OCI-LY3 (cell line): ENCODE results near the gene SH2D3A.
A peak's percentile ranks its signal among the peaks of the same experiment; 100 is the strongest.

ENCODE experiments used
- H2AFZ ChIP-seq: fragments of 200-600, 300-600 bp; shearing (Covaris generic); 2 replicates; pipeline ENCODE4 v1.6.0; 2014; ENCODE audit warnings: antibody characterized with exemption, low read depth, low read length
- H3K27ac ChIP-seq: fragments of 200-600, 300-600 bp; sonication (generic); 2 replicates; pipeline ENCODE4 v1.5.1; 2014; ENCODE audit warnings: mild to moderate bottlenecking, low read length, moderate library complexity, mixed read lengths
- H3K27me3 ChIP-seq: fragments of 200-600, 300-600 bp; sonication (generic); 2 replicates; pipeline ENCODE4 v1.6.1; 2014; ENCODE audit warnings: low read depth, low read length, mixed read lengths
- H3K36me3 ChIP-seq: fragments of 200-600, 300-600 bp; sonication (generic); replicated peaks from 2 replicates; pipeline ENCODE3; 2014; ENCODE audit warnings: low read depth, low read length, mixed read lengths
- H3K4me1 ChIP-seq: fragments of 300-600, 200-600 bp; sonication (generic); 2 replicates; pipeline ENCODE4 v1.6.1; 2014; ENCODE audit warnings: low read length, mixed read lengths
- H3K4me2 ChIP-seq: fragments of 200-600, 300-600 bp; sonication (generic); 2 replicates; pipeline ENCODE4 v1.6.1; 2014; ENCODE audit warnings: low read length, mixed read lengths
- H3K4me3 ChIP-seq: fragments of 300-600, 200-600 bp; sonication (generic); 2 replicates; pipeline ENCODE4 v1.5.1; 2014; ENCODE audit warnings: antibody characterized with exemption, mild to moderate bottlenecking, low read length, moderate library complexity
- H3K79me2 ChIP-seq: fragments of 300-600, 200-600 bp; shearing (Covaris generic); 2 replicates; pipeline ENCODE4 v1.6.1; 2014; ENCODE audit warnings: mild to moderate bottlenecking, low read length, mixed read lengths
- H3K9ac ChIP-seq: fragments of 300-600, 200-600 bp; shearing (Covaris generic); 2 replicates; pipeline ENCODE4 v1.6.0; 2014; ENCODE audit warnings: mild to moderate bottlenecking, low read length, moderate library complexity
- H3K9me3 ChIP-seq: fragments of 200-600, 300-600 bp; shearing (Covaris generic); 2 replicates; pipeline ENCODE4 v1.6.1; 2014; ENCODE audit warnings: low read length, mixed read lengths; ENCODE audit not compliant: insufficient read depth
- H4K20me1 ChIP-seq: fragments of 200-600, 300-600 bp; sonication (generic); 2 replicates; pipeline ENCODE4 v1.6.1; 2016; ENCODE audit warnings: low read length, mixed read lengths; ENCODE audit not compliant: insufficient read depth
- CTCF ChIP-seq: fragments of 200-600, 300-600 bp; sonication (generic); IDR thresholded peaks from 2 replicates; pipeline ENCODE4 v1.5.1; 2014; ENCODE audit warnings: antibody characterized with exemption, low read length, low read depth
- EZH2phosphoT487 ChIP-seq: fragments of 200-600 bp; shearing (Covaris generic); IDR thresholded peaks from 2 replicates; pipeline ENCODE4 v1.6.1; 2018; ENCODE audit warnings: antibody characterized with exemption, mixed run types, low read depth

SH2D3A gene

GRCh38 chr19:6724631-6725492, 42.4 kb downstream of the SH2D3A start:
- H3K79me2 ChIP-seq, result no peaks in the 10 kb centered on the region
- no peak for TF ChIP-seq CTCF
- H3K27me3 ChIP-seq, result no peaks in the 10 kb centered on the region
- no peak overlapping the region for H3K9ac ChIP-seq
- H3K4me2 ChIP-seq, result no peak overlapping the region
- no peak overlapping the region for H2AFZ ChIP-seq
- no peak overlapping the region for H3K4me3 ChIP-seq
- peaks cover 41% of the 10 kb centered on the region for H3K4me1 ChIP-seq
- no peak overlapping the region for H3K27ac ChIP-seq
- peaks cover 3% of the 10 kb centered on the region for H3K36me3 ChIP-seq
- no peaks in the 10 kb centered on the region for H3K9me3 ChIP-seq
- no peaks in the 10 kb centered on the region for H4K20me1 ChIP-seq

GRCh38 chr19:6723738-6724137, 43.5 kb downstream of the SH2D3A start:
- Histone ChIP-seq H3K4me1 (peaks cover 42% of the 10 kb centered on the region), H4K20me1 (no peaks in the 10 kb centered on the region), H3K9ac (no peak overlapping the region), H3K27ac (no peak overlapping the region), H3K27me3 (no peaks in the 10 kb centered on the region), H2AFZ (no peak overlapping the region), H3K9me3 (no peaks in the 10 kb centered on the region), H3K4me3 (no peak overlapping the region), H3K36me3 (no peaks in the 10 kb centered on the region), H3K4me2 (no peak overlapping the region), H3K79me2 (no peaks in the 10 kb centered on the region)
- TF ChIP-seq CTCF, result no peak
- no peak for TF ChIP-seq EZH2phosphoT487

DNA sequence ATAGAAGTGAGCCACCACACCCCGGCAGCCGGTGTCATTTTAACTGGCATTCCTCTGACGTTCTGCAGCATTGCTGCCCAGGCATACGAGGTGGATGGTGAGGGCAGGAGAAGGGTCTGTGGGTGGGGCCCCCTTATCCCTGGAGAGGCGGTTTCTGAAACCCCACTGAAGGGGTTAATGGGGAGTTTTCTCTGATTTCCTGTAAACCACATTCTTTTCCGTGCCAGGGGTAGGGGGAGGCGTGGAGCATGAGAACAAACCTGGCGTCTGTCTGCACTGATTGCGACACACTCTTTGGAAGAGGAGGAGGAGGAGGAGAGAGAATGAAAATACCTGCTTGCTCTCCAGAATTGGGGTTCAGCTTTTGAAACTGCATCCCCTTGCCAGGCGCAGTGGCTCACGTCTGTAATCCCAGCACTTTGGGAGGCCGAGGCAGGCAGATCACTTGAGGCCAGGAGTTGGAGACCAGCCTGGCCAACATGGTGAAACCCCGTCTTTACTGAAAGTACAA, 44.1 kb downstream of the SH2D3A start:
- H3K4me2 ChIP-seq, result no peak overlapping the region
- no peaks in the 10 kb centered on the region for H3K36me3 ChIP-seq
- no peak overlapping the region for H3K27ac ChIP-seq
- H3K9me3 ChIP-seq, result no peaks in the 10 kb centered on the region
- no peaks in the 10 kb centered on the region for H4K20me1 ChIP-seq
- TF ChIP-seq EZH2phosphoT487, result no peak
- H2AFZ ChIP-seq, result no peak overlapping the region
- H3K4me1 ChIP-seq, result peaks cover 36% of the 10 kb centered on the region
- H3K27me3 ChIP-seq, result no peaks in the 10 kb centered on the region
- no peak overlapping the region for H3K4me3 ChIP-seq
- H3K79me2 ChIP-seq, result no peaks in the 10 kb centered on the region
- H3K9ac ChIP-seq, result no peak overlapping the region

DNA sequence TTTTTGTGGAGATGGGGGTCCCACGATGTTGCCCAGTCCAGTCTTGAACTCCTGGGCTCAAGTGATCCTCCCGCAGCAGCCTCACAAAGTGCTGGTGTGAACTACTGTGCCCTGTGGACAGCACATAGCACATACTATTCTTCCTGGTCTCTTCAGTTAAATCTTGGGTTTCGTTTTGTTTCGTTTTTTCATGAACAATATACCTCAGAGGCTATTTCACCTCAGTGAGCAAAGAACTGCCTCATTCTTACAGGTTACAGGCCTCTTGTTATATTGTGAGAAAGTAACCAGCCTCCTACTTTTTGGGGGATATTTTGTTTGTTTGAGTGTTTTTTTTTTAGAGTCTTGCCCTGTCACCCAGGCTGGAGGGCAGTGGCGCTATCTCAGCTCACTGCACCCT, 45.5 kb downstream of the SH2D3A start:
- peak overlapping the region; percentile 25; the same call in 1 of the 2 replicates for H3K9ac ChIP-seq
- no peak overlapping the region for H3K27ac ChIP-seq
- peak overlapping the region; percentile 63 for H2AFZ ChIP-seq
- TF ChIP-seq CTCF (no peak), EZH2phosphoT487 (no peak)
- H3K4me2 ChIP-seq, result peak overlapping the region; percentile 55
- H3K27me3 ChIP-seq, result 0 out of 2 replicates have a peak, but pooled peaks cover 4% of the 10 kb centered on the region
- H3K4me3 ChIP-seq, result peak overlapping the region; percentile 54
- peaks cover 31% of the 10 kb centered on the region for H3K4me1 ChIP-seq
- H3K36me3 ChIP-seq, result no peaks in the 10 kb centered on the region
- H3K79me2 ChIP-seq, result no peaks in the 10 kb centered on the region
- no peaks in the 10 kb centered on the region for H3K9me3 ChIP-seq
- H4K20me1 ChIP-seq, result no peaks in the 10 kb centered on the region
